Natural killer cell treated with Interleukin-12 subunit alpha and Interleukin-12 subunit beta and Interleukin-15 and Interleukin-18, amount 100 ng/mL, for 72 hours (primary cell): Measurements from ENCODE around the gene LAP3. TPM values are rescaled to one million over a fixed set of nuclear protein-coding genes. Genes with fewer than 3 reads are reported as not detected.

ENCODE experiments used
- ATAC-seq, 2 donors: fragments of 150-1000 bp; cut with Tn5 transposase in 1 of 2; sonication (Bioruptor Pico), chemical (Tn5 transposase) in 1 of 2; 2 replicates each; pipeline ENCODE4 v1.10.0; 2021
- DNase-seq: peaks from one replicate; pipeline ENCODE4 v3.0.0; 2022; ENCODE audit warnings: low spot score
- H3K27ac Mint-ChIP-seq, 2 donors: 1 replicate in 1 of 2; 2 replicates in 1 of 2; pipeline ENCODE4 v1.8.0; 2022; ENCODE audit warnings: mixed read lengths in 2 of 2, mild to moderate bottlenecking in 1 of 2, moderate library complexity in 1 of 2
- H3K27me3 Mint-ChIP-seq, 2 donors: 1 replicate in 1 of 2; 2 replicates in 1 of 2; pipeline ENCODE4 v1.8.0; 2022; ENCODE audit warnings: mixed read lengths in 2 of 2
- H3K36me3 Mint-ChIP-seq: one replicate; pipeline ENCODE4 v1.8.0; 2022; ENCODE audit warnings: mixed read lengths
- H3K4me1 Mint-ChIP-seq, 2 donors: 1 replicate in 1 of 2; 2 replicates in 1 of 2; pipeline ENCODE4 v1.8.0; 2022; ENCODE audit warnings: low read depth in 2 of 2, mixed read lengths in 2 of 2, mild to moderate bottlenecking in 1 of 2
- H3K4me3 Mint-ChIP-seq: one replicate; pipeline ENCODE4 v1.8.0; 2022; ENCODE audit warnings: mixed read lengths
- H3K9me3 Mint-ChIP-seq: 2 replicates; pipeline ENCODE4 v1.8.0; 2022; ENCODE audit warnings: mixed read lengths
- total RNA-seq, 2 donors: library from RNA; stranded (reverse); gene quantifications; one replicate each; pipeline ENCODE4 v1.2.3, GENCODE V29; 2022

The LAP3 gene
- total RNA-seq, 2 donors from 2014 or later, result 99.9 to 137 TPM

GRCh38 chr4:17577665-17578481 is 875 bp downstream of the LAP3 start:
- Mint-ChIP-seq H3K27me3 (no peaks in the 10 kb centered on the region), H3K27ac (peak overlapping the region; percentile 82 to 96), H3K36me3 (peaks cover 17% of the 10 kb centered on the region), H3K4me1 (peaks cover 25 to 31% of the 10 kb centered on the region in 2 donors), H3K4me3 (peak overlapping the region; percentile 93), H3K9me3 (no peaks in the 10 kb centered on the region)
- peak; percentile 1 to 12 for ATAC-seq
- DNase-seq, result no peak

- H3K27me3 Mint-ChIP-seq, result no peaks in the 10 kb centered on the region
- peak overlapping the region; percentile 93 for H3K4me3 Mint-ChIP-seq
- peak overlapping the region; percentile 82 to 96 for H3K27ac Mint-ChIP-seq
- ATAC-seq, result peak; percentile 29 to 35
- H3K36me3 Mint-ChIP-seq, result peaks cover 17% of the 10 kb centered on the region
- H3K4me1 Mint-ChIP-seq, result peaks cover 25 to 31% of the 10 kb centered on the region in 2 donors
- no peak for DNase-seq
- no peaks in the 10 kb centered on the region for H3K9me3 Mint-ChIP-seq
These were observed 1.5 kb downstream of the LAP3 start for GRCh38 chr4:17578482-17578891.

GRCh38 chr4:17580969-17581368 is 4.0 kb downstream of the LAP3 start:
- Mint-ChIP-seq H3K36me3 (peaks cover 26% of the 10 kb centered on the region), H3K4me1 (peaks cover 28 to 31% of the 10 kb centered on the region in 2 donors), H3K4me3 (no peak overlapping the region), H3K27ac (peak overlapping the region; percentile 82 to 96), H3K27me3 (no peaks in the 10 kb centered on the region), H3K9me3 (no peaks in the 10 kb centered on the region)
- ATAC-seq (no peak), DNase-seq (no peak)

GRCh38 chr4:17583276-17583675 is 6.3 kb downstream of the LAP3 start:
- peaks cover 37% of the 10 kb centered on the region for H3K36me3 Mint-ChIP-seq
- no peak overlapping the region for H3K4me3 Mint-ChIP-seq
- ATAC-seq (no peak), DNase-seq (no peak)
- H3K4me1 Mint-ChIP-seq, result peaks cover 26 to 30% of the 10 kb centered on the region in 2 donors
- no peak overlapping the region for H3K27ac Mint-ChIP-seq
- no peaks in the 10 kb centered on the region for H3K27me3 Mint-ChIP-seq
- no peaks in the 10 kb centered on the region for H3K9me3 Mint-ChIP-seq

- Mint-ChIP-seq H3K27ac (no peak overlapping the region), H3K36me3 (peaks cover 37% of the 10 kb centered on the region), H3K9me3 (no peaks in the 10 kb centered on the region), H3K27me3 (no peaks in the 10 kb centered on the region), H3K4me3 (no peak overlapping the region), H3K4me1 (peaks cover 19 to 23% of the 10 kb centered on the region in 2 donors)
- ATAC-seq (no peak), DNase-seq (no peak)
These were observed 6.9 kb downstream of the LAP3 start for GRCh38 chr4:17583941-17584340.

GRCh38 chr4:17584521-17585213 is 7.7 kb downstream of the LAP3 start:
- no peak for ATAC-seq
- no peak overlapping the region for H3K27ac Mint-ChIP-seq
- no peaks in the 10 kb centered on the region for H3K9me3 Mint-ChIP-seq
- H3K4me3 Mint-ChIP-seq, result no peak overlapping the region
- H3K4me1 Mint-ChIP-seq, result peaks cover 16% of the 10 kb centered on the region in 2 donors
- H3K27me3 Mint-ChIP-seq, result no peaks in the 10 kb centered on the region
- no peak for DNase-seq
- H3K36me3 Mint-ChIP-seq, result peaks cover 37% of the 10 kb centered on the region

GRCh38 chr4:17587094-17587822 is 10.3 kb downstream of the LAP3 start:
- peaks cover 29% of the 10 kb centered on the region for H3K36me3 Mint-ChIP-seq
- H3K27me3 Mint-ChIP-seq, result no peaks in the 10 kb centered on the region

GRCh38 chr4:17589355-17589754 is 12.4 kb downstream of the LAP3 start:
- DNase-seq (no peak), ATAC-seq (no peak)
- H3K27me3 Mint-ChIP-seq, result no peaks in the 10 kb centered on the region
- H3K4me3 Mint-ChIP-seq, result no peak overlapping the region
- H3K9me3 Mint-ChIP-seq, result no peaks in the 10 kb centered on the region
- H3K36me3 Mint-ChIP-seq, result peaks cover 32% of the 10 kb centered on the region
- H3K4me1 Mint-ChIP-seq, result peaks cover 5 to 11% of the 10 kb centered on the region in 2 donors
- no peak overlapping the region for H3K27ac Mint-ChIP-seq

More at GRCh38 chr4:17587094-17587822, 10.3 kb downstream of the LAP3 start:
- no peak overlapping the region for H3K27ac Mint-ChIP-seq
- H3K9me3 Mint-ChIP-seq, result no peaks in the 10 kb centered on the region
- DNase-seq, result no peak
- H3K4me3 Mint-ChIP-seq, result no peak overlapping the region
- peaks cover 2 to 10% of the 10 kb centered on the region in 2 donors for H3K4me1 Mint-ChIP-seq
- no peak for ATAC-seq

- H3K4me1 Mint-ChIP-seq, result peaks cover 5 to 8% of the 10 kb centered on the region in 2 donors
These were observed 18.5 kb downstream of the LAP3 start for GRCh38 chr4:17595471-17596005.

GRCh38 chr4:17597517-17597916 is 20.5 kb downstream of the LAP3 start:
- no peak overlapping the region for H3K4me3 Mint-ChIP-seq
- H3K9me3 Mint-ChIP-seq, result no peaks in the 10 kb centered on the region
- H3K27me3 Mint-ChIP-seq, result no peaks in the 10 kb centered on the region
- peaks cover 9% of the 10 kb centered on the region for H3K36me3 Mint-ChIP-seq
- ATAC-seq (no peak), DNase-seq (no peak)
- peaks cover under 1 to 4% of the 10 kb centered on the region in 2 donors for H3K4me1 Mint-ChIP-seq
- no peak overlapping the region for H3K27ac Mint-ChIP-seq

More at GRCh38 chr4:17595471-17596005, 18.5 kb downstream of the LAP3 start:
- Mint-ChIP-seq H3K9me3 (no peaks in the 10 kb centered on the region), H3K36me3 (peaks cover 20% of the 10 kb centered on the region), H3K27ac (no peak overlapping the region), H3K4me3 (no peak overlapping the region), H3K27me3 (no peaks in the 10 kb centered on the region)
- DNase-seq, result no peak
- ATAC-seq, result no peak

- peaks cover 11% of the 10 kb centered on the region for H3K36me3 Mint-ChIP-seq
- H3K27ac Mint-ChIP-seq, result no peak overlapping the region
- H3K27me3 Mint-ChIP-seq, result no peaks in the 10 kb centered on the region
- no peaks in the 10 kb centered on the region for H3K4me1 Mint-ChIP-seq
- no peak for ATAC-seq
- H3K4me3 Mint-ChIP-seq, result no peak overlapping the region
- H3K9me3 Mint-ChIP-seq, result no peaks in the 10 kb centered on the region
- no peak for DNase-seq
These were observed 22.8 kb downstream of the LAP3 start for GRCh38 chr4:17599826-17600225.

GRCh38 chr4:17605236-17605635 is 28.2 kb downstream of the LAP3 start:
- DNase-seq, result no peak
- peaks cover 0 to 3% of the 10 kb centered on the region in 2 donors for H3K4me1 Mint-ChIP-seq
- no peak overlapping the region for H3K27ac Mint-ChIP-seq
- H3K9me3 Mint-ChIP-seq, result no peaks in the 10 kb centered on the region
- H3K27me3 Mint-ChIP-seq, result no peaks in the 10 kb centered on the region
- peaks cover 13% of the 10 kb centered on the region for H3K36me3 Mint-ChIP-seq
- no peak overlapping the region for H3K4me3 Mint-ChIP-seq
- no peak for ATAC-seq

GRCh38 chr4:17613761-17614415 is 36.9 kb downstream of the LAP3 start:
- peaks cover 21 to 25% of the 10 kb centered on the region in 2 donors for H3K4me1 Mint-ChIP-seq

More at GRCh38 chr4:17613761-17614415, 36.9 kb downstream of the LAP3 start:
- H3K27ac Mint-ChIP-seq, result peak overlapping the region; percentile 92 to 96
- no peaks in the 10 kb centered on the region for H3K27me3 Mint-ChIP-seq
- DNase-seq (no peak), ATAC-seq (peak; percentile 58 to 78)
- H3K36me3 Mint-ChIP-seq, result peaks cover 8% of the 10 kb centered on the region
- H3K4me3 Mint-ChIP-seq, result peak overlapping the region; percentile 92
- H3K9me3 Mint-ChIP-seq, result no peaks in the 10 kb centered on the region
